GM21576 (cell line): ENCODE data around the gene PAK4.

Experiments
- ATAC-seq: cut with Tn5 transposase; IDR thresholded peaks from one replicate; pipeline ENCODE4 v1.9.1; 2021; ENCODE audit warnings: mild to moderate bottlenecking, moderate library complexity; ENCODE audit not compliant: unreplicated experiment

The PAK4 gene

GRCh38 chr19:39162441-39163043 is 37.0 kb downstream of the PAK4 start:
- no peak for ATAC-seq

DNA sequence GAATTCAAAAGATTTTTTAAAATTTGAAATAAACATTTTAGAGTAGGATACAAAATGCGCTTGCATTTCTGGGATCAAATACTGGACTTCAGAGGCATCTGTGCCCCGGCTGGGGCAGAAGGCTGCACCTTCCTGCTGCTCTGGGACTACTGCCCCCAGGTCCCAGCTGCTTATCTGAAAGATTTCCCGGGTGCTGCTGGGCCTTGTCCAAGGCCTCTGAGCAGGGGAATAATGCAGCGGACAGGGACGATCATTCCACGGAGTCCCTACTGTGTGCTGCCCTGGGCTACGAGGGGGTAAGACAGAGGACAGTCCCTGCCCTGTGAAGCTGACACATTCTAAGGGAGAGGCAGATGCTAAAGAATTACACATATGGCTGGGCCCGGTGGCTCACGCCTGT is 38.0 kb downstream of the PAK4 start:
- ATAC-seq, result no peak

DNA sequence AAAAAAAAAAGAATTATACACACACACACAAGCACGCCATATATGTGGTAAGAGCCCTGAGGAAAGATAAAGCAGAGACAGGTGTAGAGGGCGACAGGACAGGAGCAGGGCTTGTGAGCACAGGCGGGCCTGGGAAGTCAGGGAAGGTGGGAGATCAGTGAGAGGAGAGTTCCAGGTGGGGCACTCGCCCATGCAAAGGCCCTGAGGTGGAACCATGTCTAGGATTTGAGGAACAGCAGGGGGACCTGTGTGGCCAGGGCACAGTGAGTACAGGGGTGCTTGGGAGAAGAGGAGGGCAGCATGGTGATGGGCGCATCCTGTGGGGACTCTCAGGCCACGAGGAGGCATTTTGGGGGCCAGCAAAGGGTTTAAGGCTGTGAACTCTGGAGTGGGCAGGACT is 38.7 kb downstream of the PAK4 start:
- ATAC-seq, result no peak

- ATAC-seq, result no peak
These were observed 40.3 kb downstream of the PAK4 start for GRCh38 chr19:39165857-39166256.

DNA sequence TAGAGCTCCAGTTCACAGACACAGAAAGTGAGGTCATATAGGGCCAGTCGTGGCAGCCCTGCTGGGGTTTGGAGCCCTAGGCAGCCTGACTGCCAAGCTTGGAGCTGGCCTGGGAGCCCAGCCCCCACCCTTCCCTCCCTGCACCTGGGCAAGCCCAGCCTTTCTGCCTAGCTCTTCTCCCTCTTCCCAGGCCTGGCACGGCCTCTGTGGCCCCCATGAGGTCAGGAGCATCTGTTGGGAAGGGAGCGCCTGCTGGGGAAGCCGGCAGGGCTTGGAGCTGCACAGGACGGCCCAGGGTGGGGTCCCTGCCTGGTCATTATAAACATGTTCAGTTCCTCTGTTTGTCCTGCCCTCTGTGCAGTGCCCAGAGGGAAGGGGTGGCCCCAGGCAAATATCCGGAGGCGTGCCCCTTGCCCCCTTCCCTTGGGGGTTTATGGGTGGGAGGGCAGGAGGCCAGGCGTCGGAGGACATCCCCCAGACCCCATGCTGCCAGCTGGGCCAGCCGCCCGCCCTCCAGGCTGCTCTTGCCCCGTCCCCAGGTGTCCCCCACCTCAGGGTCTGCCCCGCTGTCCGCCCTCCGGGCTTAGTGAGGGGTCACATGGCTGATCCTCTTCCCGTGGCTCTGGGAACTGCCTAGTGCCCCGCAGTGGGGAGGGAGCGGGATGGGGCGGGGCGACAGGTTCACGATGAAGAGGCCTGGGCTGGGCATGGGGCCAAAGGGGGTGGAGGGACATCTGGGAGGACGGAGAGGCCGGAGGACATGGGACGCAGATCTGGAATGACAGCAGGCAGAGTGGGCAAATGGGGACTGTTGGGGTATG is 41.2 kb downstream of the PAK4 start:
- ATAC-seq, result no peak

GRCh38 chr19:39167461-39168257 is 42.1 kb downstream of the PAK4 start:
- ATAC-seq, result no peak

DNA sequence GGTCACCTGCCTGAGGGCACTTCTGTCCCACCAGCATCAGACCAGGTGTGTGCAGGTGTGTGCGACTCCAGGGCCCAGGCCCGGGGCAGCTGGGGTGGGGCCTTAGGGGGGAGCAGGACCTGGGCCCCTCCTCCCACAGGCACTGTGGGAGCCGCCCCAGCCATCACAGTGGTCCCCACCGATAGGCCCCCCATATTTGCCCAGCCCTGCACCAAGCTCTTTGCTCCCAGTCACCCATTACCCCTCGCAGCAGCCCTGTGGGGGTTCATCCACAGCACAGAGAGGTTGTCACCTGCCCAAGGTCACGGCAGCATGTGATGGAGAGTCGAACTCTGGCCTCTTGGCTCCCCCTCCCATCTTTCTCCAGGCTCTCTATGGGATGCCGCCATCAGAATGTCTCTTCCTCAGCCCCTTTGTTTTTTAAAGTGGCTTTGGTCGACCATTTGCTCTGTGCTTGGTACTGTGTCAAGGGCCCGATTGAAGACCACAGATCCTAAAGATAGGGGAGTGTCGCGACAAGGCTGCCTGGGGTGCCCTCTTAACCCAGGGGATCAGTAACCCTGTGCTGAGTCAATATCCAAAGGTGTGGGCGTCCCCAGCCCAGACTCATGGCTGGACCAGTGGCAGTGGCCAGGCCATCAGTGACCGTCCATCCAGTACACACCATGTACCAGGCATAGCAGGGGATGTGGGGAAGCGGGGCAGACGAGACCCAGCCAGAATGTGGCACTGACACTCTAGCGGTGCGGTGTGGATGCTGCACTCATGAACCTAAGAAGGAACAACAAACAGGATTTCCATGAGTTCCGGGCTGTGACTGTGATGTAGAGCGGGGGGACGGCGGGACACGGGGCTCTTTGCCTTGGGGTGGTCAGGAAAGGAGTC is 42.9 kb downstream of the PAK4 start:
- ATAC-seq, result no peak

- no peak for ATAC-seq
These were observed 43.7 kb downstream of the PAK4 start for GRCh38 chr19:39169143-39169810.

GRCh38 chr19:39170386-39171231 is 45.0 kb downstream of the PAK4 start:
- ATAC-seq, result no peak

- ATAC-seq, result no peak
These were observed 46.2 kb downstream of the PAK4 start for GRCh38 chr19:39171479-39172465.

DNA sequence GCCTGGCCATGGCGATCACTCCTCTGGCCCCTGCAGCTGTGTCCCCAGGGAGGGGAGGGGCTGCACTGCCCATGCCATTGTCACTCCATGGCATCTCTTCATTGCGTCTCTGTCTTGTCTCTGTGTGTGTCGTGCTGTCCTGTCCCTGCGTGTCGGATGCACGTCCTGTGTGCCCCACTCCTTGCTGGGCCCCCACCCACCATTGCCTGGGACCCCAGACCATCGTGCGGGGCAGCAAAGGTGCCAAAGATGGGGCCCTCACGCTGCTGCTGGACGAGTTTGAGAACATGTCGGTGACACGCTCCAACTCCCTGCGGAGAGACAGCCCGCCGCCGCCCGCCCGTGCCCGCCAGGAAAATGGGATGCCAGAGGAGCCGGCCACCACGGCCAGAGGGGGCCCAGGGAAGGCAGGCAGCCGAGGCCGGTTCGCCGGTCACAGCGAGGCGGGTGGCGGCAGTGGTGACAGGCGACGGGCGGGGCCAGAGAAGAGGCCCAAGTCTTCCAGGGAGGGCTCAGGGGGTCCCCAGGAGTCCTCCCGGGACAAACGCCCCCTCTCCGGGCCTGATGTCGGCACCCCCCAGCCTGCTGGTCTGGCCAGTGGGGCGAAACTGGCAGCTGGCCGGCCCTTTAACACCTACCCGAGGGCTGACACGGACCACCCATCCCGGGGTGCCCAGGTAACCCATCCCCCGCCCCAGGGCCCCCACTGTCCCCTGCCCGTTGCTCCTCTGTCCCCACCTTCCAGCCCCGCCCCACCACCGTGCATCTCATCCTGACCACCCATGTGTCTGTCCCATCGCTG is 47.3 kb downstream of the PAK4 start:
- no peak for ATAC-seq

DNA sequence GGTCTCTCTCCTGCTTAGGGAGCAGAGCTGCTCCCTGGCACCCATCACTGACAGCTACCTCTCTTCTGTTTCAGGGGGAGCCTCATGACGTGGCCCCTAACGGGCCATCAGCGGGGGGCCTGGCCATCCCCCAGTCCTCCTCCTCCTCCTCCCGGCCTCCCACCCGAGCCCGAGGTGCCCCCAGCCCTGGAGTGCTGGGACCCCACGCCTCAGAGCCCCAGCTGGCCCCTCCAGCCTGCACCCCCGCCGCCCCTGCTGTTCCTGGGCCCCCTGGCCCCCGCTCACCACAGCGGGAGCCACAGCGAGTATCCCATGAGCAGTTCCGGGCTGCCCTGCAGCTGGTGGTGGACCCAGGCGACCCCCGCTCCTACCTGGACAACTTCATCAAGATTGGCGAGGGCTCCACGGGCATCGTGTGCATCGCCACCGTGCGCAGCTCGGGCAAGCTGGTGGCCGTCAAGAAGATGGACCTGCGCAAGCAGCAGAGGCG is 48.0 kb downstream of the PAK4 start:
- ATAC-seq, result no peak

DNA sequence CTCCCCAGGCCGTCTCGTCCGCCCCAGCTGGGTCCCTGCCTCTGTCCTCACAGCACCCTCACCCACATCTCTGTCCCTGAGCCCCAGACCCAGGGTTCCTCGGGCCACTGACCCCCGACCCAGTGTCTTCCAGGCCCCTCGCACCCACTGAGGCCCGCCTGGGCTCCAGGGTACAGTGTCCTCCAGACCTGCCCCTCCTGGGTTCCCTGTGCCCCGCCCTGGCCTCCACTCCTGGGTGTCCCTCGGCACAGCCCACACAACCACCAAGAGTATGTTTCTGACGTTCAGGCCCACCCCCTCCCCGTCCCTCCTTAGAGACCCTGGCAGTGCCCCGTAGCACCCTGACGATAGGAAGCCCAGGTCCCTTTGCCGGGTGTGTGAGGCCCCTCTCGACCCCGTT is 48.6 kb downstream of the PAK4 start:
- ATAC-seq, result no peak

- ATAC-seq, result no peak
These were observed 49.3 kb downstream of the PAK4 start for GRCh38 chr19:39174558-39175544.

- no peak for ATAC-seq
These were observed 50.0 kb downstream of the PAK4 start for GRCh38 chr19:39175564-39175963.

DNA sequence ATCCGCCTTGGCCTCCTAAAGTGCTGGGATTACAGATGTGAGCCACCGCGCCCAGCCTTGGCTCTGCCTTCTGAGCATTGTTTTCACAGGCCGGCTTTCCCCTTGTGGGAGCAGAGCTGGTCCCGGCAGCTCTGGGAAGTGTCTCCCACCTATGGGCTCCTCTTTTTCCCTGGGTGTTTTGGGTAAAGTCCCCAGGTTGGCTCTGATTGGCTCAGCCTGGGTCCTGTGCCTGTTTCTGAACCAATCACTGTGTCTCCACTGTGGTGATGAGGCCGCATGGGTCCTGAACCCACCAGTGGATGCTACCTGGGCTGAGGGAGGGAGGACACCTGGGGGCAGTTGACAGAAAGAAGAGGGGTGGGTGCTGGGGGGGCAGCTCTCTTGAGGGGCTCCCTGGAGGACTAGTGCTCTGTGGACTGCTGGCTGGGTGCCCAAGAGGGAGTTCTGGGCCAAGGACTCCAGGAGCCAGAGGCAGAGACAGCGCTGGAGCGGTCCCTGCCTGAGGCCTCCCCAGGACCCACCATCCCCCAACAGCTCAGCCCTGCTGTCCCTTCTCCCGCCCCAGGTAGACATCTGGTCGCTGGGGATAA is 51.6 kb downstream of the PAK4 start:
- no peak for ATAC-seq
